ENCODE data around the gene RLN3. TPM values are rescaled to one million over a fixed set of nuclear protein-coding genes. Genes with fewer than 3 reads are reported as not detected.

Gene RLN3
- total RNA-seq, 3 donors from 2014 or later, result not detected

GRCh38 chr19:13989487-13989886 is 38.5 kb upstream of the RLN3 start:
- ATAC-seq (no peak), DNase-seq (no peak)
- H3K36me3 ChIP-seq (ENCODE audit: low read depth), result no peaks in the 10 kb centered on the region
- TF ChIP-seq CTCF (IDR thresholded peaks at IDR 0.05), result no peak
- no peak overlapping the region for H3K4me3 ChIP-seq
- H3K4me1 ChIP-seq (ENCODE audit: low read depth), result peaks cover 2% of the 10 kb centered on the region
- no peaks in the 10 kb centered on the region for H3K9me3 ChIP-seq
- intact Hi-C loops (cut with DNase I, micrococcal nuclease), result no loop called here

GRCh38 chr19:13990085-13990484 is 37.9 kb upstream of the RLN3 start:
- intact Hi-C loops (cut with DNase I, micrococcal nuclease), result no loop called here
- Histone ChIP-seq H3K36me3 (ENCODE audit: low read depth) (no peaks in the 10 kb centered on the region), H3K4me3 (no peak overlapping the region), H3K9me3 (no peaks in the 10 kb centered on the region), H3K4me1 (ENCODE audit: low read depth) (peaks cover 3% of the 10 kb centered on the region)
- ATAC-seq (no peak), DNase-seq (no peak)
- no peak for TF ChIP-seq CTCF (IDR thresholded peaks at IDR 0.05)

- Histone ChIP-seq H3K4me1 (ENCODE audit: low read depth) (peaks cover 10% of the 10 kb centered on the region), H3K9me3 (no peaks in the 10 kb centered on the region), H3K36me3 (ENCODE audit: low read depth) (no peaks in the 10 kb centered on the region), H3K4me3 (no peak overlapping the region)
- no peak for TF ChIP-seq CTCF (IDR thresholded peaks at IDR 0.05)
- intact Hi-C loops (cut with DNase I, micrococcal nuclease), result no loop called here
- ATAC-seq (no peak), DNase-seq (no peak)
These were observed 35.9 kb upstream of the RLN3 start for GRCh38 chr19:13992025-13992424.

GRCh38 chr19:13993590-13994300 is 34.2 kb upstream of the RLN3 start:
- no peak for TF ChIP-seq CTCF (IDR thresholded peaks at IDR 0.05)
- no peak for DNase-seq
- intact Hi-C loops (cut with DNase I, micrococcal nuclease), result no loop called here
- Histone ChIP-seq H3K9me3 (no peaks in the 10 kb centered on the region), H3K4me3 (no peak overlapping the region), H3K4me1 (ENCODE audit: low read depth) (peaks cover 10% of the 10 kb centered on the region), H3K36me3 (ENCODE audit: low read depth) (no peaks in the 10 kb centered on the region)
- no peak for ATAC-seq

- no peak for DNase-seq
- ATAC-seq, result peak; percentile 27
- no peaks in the 10 kb centered on the region for H3K36me3 ChIP-seq (ENCODE audit: low read depth)
- intact Hi-C loops (cut with DNase I, micrococcal nuclease), result no loop called here
- no peak overlapping the region for H3K4me3 ChIP-seq
- H3K9me3 ChIP-seq, result no peaks in the 10 kb centered on the region
- H3K4me1 ChIP-seq (ENCODE audit: low read depth), result peaks cover 10% of the 10 kb centered on the region
- TF ChIP-seq CTCF (IDR thresholded peaks at IDR 0.05), result no peak
These were observed 32.8 kb upstream of the RLN3 start for GRCh38 chr19:13995017-13995728.

All from mucosa of descending colon (tissue), 3 donors.